NT2/D1 (cell line): Measurements from ENCODE around the gene ISCA1.

ENCODE experiments used
- SUZ12 ChIP-seq: IDR thresholded peaks from 2 replicates; pipeline ENCODE4 v1.6.1; 2011; ENCODE audit not compliant: insufficient read length, insufficient read depth; ENCODE audit errors: extremely low read depth
- YY1 ChIP-seq: IDR thresholded peaks from 2 replicates; pipeline ENCODE4 v1.6.1; 2011; ENCODE audit not compliant: insufficient read length, insufficient read depth

- TF ChIP-seq SUZ12: no peak
- no peak for TF ChIP-seq YY1
Observed at GRCh38 chr9:86272221-86272620, 10.1 kb downstream of the ISCA1 start.
